ENCODE results near the gene SHISA5.

Gene SHISA5

GRCh38 chr3:48429317-48429959, 74.5 kb downstream of the SHISA5 start:
- DNase-seq: peak in 1 of 2 experiments; percentile 40

DNA sequence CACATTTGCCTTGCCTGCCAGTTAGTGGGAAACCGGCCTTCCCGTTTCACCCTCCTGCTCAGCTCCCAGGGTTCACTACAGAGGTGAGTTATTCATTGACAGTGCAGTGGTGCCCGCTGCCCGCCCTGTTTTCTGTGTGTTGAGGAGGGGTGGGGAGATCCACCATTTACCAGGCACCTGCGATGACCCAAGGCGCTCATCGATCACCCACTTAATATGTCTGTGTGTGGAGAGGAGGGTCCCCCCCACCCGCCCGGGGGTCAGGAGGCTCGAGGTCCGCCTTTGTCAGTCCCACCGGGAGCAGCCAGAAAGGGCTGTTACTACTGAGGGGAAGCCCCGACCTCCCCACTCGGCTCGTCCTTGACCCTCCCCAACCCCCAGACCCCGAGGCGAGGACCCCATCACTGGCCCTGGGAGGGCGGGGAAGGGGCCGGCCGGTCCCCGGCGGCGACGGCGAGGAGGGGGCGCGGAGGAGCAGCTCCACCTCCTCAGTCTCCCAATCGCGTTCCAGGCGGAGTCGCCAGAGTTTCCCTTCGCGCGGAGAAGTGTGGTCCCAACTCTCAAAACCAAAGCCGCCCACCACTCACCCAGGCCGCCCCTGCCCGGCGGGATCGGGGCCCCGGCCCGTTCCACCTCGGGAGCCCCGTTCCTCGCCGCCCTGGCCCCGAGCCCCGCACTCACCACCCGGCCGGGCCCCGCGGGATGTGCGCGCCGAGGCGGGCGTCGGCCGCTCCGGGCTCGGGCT, 75.2 kb downstream of the SHISA5 start:
- DNase-seq: no peak

GRCh38 chr3:48428088-48428571, 75.8 kb downstream of the SHISA5 start:
- DNase-seq: no peak

DNA sequence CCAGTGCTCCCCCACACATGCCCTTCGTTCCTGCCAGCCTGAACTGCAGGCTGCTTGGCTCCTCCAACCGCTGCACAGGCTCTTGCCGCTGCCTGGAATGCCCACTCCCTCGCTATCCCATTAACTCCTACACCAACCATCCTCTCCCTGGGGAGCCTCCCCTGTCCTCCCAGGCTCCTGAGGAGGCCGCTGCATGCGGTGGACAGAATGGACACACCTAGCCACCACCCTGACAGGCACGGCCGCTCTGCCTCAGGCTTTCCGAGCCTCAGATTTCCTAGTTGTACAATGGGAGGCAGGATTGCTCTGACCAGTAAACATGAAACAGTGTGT, 76.4 kb downstream of the SHISA5 start:
- DNase-seq: no peak

DNA sequence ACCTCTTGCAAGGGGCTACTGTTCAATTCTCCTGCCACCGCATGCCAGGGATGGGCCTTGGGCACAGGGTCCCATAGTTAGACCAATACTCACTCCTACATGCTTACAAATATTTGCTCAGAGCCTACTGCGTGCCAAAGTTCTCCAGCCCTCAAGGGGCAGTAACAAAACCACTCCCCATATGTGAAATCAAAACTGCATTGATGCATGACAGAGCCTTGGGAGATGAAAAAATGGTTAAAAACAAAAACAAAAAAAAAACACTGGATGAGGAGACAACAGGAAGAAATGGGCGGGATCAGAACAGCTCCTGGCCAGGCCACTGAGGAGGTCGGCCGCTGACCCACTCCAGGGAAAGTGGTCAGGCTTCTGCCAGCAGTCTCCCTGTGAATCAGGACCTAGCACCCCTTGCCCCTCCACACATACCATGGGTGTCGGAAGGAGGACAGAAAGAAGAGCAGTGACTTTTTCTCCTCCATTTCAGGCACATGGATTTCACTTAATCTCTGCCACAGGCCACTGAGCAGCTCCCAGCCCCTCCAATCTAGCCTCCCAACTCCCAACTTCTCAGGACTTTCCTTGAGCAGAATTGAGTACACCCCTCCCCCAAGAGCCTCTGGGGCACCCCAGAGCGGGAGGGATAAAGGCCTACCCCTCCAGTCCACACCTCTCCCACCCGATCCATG, 76.9 kb downstream of the SHISA5 start:
- no peak for DNase-seq

DNA sequence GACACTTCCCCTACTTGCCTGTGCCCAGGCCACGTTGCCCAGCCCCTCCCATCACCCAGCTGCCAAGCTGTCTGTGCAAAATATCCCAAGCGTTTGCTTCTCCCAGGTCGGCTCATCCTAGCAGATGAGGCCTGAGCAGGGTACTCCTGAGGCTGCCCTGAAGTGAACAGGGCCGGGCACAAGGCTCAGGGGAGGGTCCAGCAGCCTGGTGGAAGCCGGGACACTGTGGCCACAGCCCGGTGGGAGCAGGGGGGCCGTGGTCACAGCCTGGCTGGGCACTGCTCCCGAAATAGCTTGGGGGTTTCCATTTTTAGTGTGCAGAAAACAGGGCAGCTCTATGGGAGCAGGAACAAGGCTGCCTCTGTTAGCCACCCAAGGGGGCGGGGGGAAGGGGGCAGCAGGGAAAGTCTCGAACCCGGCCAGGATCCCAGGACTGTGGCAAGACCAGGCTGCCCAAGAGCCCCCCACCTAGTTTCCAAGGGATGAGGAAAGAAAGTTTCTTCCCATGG, 77.5 kb downstream of the SHISA5 start:
- DNase-seq: no peak

DNA sequence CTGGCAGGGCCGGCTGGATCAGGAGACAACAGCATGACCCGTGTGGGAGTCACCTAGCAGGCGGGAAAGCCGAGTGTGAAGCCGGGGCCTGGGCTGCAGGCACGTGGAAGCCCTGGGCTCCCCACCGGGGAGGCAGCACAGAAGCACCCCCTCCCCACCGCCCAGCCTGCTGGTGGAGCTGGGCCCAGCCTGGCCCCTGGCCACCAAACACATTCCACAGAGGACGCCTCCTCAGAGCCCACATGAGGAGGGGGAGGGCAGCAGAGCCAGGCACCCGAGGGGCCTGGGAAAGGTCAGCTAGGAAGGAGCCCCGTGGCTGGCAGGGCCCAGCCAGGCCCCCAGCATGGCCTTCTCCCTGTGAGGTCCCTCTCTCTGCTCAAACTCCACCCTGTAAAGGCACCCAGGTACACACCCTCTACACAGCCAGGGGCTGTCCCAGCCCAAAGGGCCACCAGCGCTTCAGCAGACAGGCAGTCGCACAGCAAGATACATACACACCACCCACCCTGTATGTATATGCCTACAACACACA, 78.6 kb downstream of the SHISA5 start:
- DNase-seq: no peak

DNA sequence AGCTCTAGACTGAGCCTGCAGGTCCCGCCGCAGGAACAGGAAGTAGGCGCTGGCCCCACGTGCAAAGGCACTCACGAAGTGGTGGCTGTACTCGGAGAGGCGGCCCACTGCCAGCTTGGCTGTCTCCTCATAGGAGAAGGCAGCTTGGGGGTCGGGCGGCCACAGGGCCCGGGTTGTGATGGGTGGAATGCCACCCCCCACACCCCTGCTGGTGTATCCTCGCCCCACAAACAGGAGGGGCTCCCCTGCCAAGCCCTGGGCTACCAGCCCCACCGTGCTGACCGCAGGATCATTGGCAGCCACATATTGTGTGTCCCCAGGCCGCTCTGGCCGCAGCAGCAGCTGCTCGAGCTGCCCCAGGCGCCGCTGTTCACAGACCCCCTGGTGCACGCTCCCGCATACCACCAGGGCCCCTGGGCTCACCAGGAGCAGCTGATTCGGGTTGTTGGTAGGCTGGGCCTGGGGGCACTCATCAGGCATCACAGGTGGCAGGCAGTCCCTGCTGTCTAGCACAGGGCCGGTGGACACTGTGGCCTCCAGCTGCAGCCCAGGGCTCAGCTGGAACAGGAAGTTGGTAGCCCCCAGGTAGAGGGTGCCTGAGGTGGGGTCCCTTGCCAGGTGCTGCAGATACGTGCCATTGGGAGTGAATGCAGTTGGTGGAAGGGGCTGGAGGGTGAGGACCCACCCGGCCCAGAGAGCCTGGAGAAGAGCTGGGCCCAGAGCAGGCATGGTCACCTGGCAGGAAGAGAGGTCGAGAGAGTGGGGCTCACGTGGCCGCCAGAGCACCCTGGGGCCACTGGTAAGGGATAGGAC, 79.9 kb downstream of the SHISA5 start:
- DNase-seq: no peak

GRCh38 chr3:48423241-48423882, 80.6 kb downstream of the SHISA5 start:
- DNase-seq: no peak

GRCh38 chr3:48422681-48423080, 81.3 kb downstream of the SHISA5 start:
- DNase-seq: no peak

DNA sequence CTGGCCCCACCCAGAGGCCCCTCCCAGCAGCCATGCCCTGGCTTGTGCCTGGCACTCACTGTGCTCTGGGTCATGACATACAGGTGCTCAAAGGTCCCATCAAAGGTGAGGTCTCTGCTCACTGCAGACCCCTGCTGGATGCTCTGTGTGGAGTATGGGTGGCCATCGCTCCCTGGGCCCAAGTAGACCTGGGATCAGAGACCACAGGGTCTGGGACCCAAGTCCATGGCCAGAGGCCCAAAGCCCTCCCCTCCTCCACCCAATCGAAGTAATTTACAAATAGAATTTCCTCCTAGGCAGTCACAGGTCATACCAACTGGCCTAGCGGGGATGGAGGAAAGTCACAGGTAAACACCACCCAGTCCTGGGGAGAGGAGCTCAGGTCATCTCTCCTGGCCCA, 81.7 kb downstream of the SHISA5 start:
- DNase-seq: no peak

DNA sequence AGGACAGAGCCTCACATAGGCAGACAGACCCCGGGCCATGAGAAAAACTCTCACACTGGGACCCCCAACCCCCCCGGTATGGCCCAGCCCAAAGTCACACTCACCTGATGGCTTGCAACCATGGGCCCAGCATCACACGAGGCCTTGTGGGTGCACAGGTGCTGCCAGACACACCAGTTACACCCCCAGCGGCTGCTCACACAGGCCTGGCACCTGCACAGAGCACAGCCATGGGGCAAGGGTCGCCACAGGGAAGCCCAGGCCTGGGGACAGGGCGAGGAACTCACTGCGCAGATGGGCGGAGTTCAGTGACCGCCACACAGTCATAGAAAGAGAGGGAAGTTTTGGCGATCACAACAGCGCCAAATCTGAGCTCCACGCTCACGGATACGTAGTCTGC, 83.4 kb downstream of the SHISA5 start:
- DNase-seq: no peak

DNA sequence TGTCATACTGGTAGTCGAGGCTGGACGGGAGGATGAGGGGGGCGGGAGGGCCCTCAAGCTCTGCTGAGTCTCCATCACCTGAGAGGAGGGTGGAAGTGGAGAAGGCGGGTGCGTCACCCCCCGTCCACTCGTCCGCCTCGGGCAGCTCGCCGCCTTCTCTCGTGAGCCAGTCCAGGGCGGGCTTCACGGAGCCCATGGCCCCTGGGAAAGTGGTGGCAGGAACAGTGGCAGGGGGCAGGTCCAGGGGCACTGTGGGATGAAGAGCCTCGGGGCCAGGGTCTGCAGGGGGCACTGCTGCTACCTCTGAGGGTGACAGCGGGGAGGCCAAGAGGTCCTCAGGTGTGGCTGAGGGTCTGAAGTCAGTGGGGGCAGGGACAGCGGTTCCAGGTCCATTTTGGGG, 84.4 kb downstream of the SHISA5 start:
- no peak for DNase-seq

- no peak for DNase-seq
Measured at GRCh38 chr3:48419149-48419548, 84.8 kb downstream of the SHISA5 start.

DNA sequence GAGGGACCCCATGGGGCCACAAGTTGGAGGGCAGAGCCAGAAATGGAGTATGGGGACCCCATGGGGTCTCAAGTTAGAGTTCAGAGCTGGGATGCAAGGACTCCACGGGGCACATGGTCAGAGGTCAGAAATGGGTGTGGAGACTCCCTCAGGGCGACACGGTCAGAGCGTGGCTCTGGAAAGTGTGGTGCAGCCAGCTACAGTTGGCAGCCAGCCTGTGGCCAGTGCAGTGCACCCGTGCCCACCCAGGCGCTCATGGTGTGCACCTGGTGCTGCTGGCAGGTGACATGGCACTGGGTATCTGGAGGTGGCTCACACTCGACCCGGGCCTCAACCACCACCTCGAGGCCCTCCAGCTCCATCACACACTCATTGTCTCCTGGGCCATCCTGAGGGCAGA, 85.3 kb downstream of the SHISA5 start:
- DNase-seq: no peak

GRCh38 chr3:48418140-48418539, 85.8 kb downstream of the SHISA5 start:
- DNase-seq: no peak
